Kidney epithelial cell (primary cell): Measurements from ENCODE around the gene CRCP. TPM values are rescaled to one million over a fixed set of nuclear protein-coding genes. Genes with fewer than 3 reads are reported as not detected.
"Not testable (repeated sequence)": the region's sequence is repeated elsewhere in the genome, so short reads cannot be mapped to it uniquely, and the experiment has no call there.

ENCODE experiments used
- DNase-seq: peaks from one replicate; pipeline ENCODE4 v3.0.0-alpha.2; 2010; ENCODE audit warnings: low read depth
- H3K27me3 ChIP-seq: 2 replicates; pipeline ENCODE4 v1.6.0; 2011; ENCODE audit warnings: low read length; ENCODE audit not compliant: control insufficient read depth, insufficient read depth
- H3K36me3 ChIP-seq: 2 replicates; pipeline ENCODE4 v1.5.1; 2011; ENCODE audit warnings: low read length; ENCODE audit not compliant: control insufficient read depth, insufficient read depth
- H3K4me3 ChIP-seq: 2 replicates; pipeline ENCODE4 v1.5.1; 2011; ENCODE audit warnings: low read depth, mild to moderate bottlenecking, control low read depth, low read length
- CTCF ChIP-seq: IDR thresholded peaks from 2 replicates; pipeline ENCODE4 v1.5.1; 2011; ENCODE audit warnings: mild to moderate bottlenecking, moderate library complexity, low read length, control low read depth, inconsistent platforms; ENCODE audit not compliant: insufficient read depth, poor library complexity, severe bottlenecking
- total RNA-seq: library from RNA; depleted of rRNA; stranded (reverse); fragments of >200 nt; gene quantifications from 2 replicates; pipeline ENCODE4 v1.2.3, GENCODE V29; 2015

CRCP gene
- total RNA-seq, result 34.2 and 38.5 TPM in 2 replicates

GRCh38 chr7:66114743-66115649 lies at the start of gene CRCP:
CRCP (plus strand) TSS chr7:66114847; CDS start chr7:66114963, 116 bp downstream.
- DNase-seq, result no peak
- peak; percentile 49 for TF ChIP-seq CTCF

GRCh38 chr7:66069732-66070131 lies 44.9 kb upstream of the CRCP start:
- no peaks in the 10 kb centered on the region for H3K36me3 ChIP-seq
- no peaks in the 10 kb centered on the region for H3K27me3 ChIP-seq
- DNase-seq, result no peak
- no peak for TF ChIP-seq CTCF
- no peak overlapping the region for H3K4me3 ChIP-seq

More at GRCh38 chr7:66114743-66115649, at the start of gene CRCP:
- peak within 1 kb of the TSS; percentile 89 for H3K4me3 ChIP-seq
- peaks cover 1% of the 10 kb centered on the region for H3K36me3 ChIP-seq
- H3K27me3 ChIP-seq, result no peaks in the 10 kb centered on the region

- TF ChIP-seq CTCF, result no peak
- Histone ChIP-seq H3K36me3 (no peaks in the 10 kb centered on the region), H3K27me3 (no peaks in the 10 kb centered on the region), H3K4me3 (no peak overlapping the region)
- no peak for DNase-seq
Observed at GRCh38 chr7:66070222-66070621, 44.4 kb upstream of the CRCP start.

GRCh38 chr7:66072208-66072607 lies 42.4 kb upstream of the CRCP start:
- not testable (repeated sequence) for H3K4me3 ChIP-seq, H3K36me3 ChIP-seq, H3K27me3 ChIP-seq, DNase-seq

- TF ChIP-seq CTCF, result no peak
- Histone ChIP-seq H3K36me3 (no peaks in the 10 kb centered on the region), H3K4me3 (peak within 1 kb of the TSS; percentile 79), H3K27me3 (no peaks in the 10 kb centered on the region)
- peak; percentile 51 for DNase-seq
Observed at GRCh38 chr7:66075590-66076461, 38.8 kb upstream of the CRCP start, which contains the start of gene ASL. ASL (plus strand) TSS chr7:66075819; CDS start chr7:66076082, 263 bp downstream.
